ENCODE data around the gene YKT6.
A peak's percentile ranks its signal among the peaks of the same experiment; 100 is the strongest.
"Not testable (repeated sequence)": the region's sequence is repeated elsewhere in the genome, so short reads cannot be mapped to it uniquely, and the experiment has no call there.

Gene YKT6

GRCh38 chr7:44172803-44173424 is 27.9 kb upstream of the YKT6 start:
- no peak for DNase-seq

GRCh38 chr7:44173911-44174693 is 26.7 kb upstream of the YKT6 start:
- no peak for DNase-seq

GRCh38 chr7:44174694-44174948 is 26.2 kb upstream of the YKT6 start:
- DNase-seq: not testable (repeated sequence)

DNA sequence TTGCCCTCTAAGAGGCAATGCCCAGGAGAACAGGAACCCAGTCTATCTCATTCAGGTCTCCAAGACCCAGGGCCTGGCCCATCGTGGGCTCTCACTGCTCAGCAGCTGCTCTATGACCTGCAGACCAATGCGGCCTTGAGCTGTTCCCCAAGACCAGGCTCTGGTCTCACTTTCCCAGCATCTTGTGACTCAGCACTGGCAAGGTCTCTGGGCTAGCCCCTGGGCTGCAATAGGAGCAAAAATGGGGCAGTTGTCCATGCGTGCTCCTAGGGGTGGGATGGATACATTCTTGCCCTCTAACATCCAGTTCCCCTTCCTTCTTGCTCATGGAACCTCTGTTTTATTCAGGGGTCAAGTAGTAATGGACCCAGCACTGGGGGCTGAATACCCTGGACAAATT is 25.0 kb upstream of the YKT6 start:
- no peak for DNase-seq

- DNase-seq: no peak
Measured at GRCh38 chr7:44176486-44176885, 24.3 kb upstream of the YKT6 start.

- no peak for DNase-seq
Measured at GRCh38 chr7:44177570-44178131, 23.1 kb upstream of the YKT6 start.

GRCh38 chr7:44180631-44181030 is 20.1 kb upstream of the YKT6 start:
- DNase-seq: no peak

GRCh38 chr7:44182827-44183226 is 18.0 kb upstream of the YKT6 start:
- no peak for DNase-seq

DNA sequence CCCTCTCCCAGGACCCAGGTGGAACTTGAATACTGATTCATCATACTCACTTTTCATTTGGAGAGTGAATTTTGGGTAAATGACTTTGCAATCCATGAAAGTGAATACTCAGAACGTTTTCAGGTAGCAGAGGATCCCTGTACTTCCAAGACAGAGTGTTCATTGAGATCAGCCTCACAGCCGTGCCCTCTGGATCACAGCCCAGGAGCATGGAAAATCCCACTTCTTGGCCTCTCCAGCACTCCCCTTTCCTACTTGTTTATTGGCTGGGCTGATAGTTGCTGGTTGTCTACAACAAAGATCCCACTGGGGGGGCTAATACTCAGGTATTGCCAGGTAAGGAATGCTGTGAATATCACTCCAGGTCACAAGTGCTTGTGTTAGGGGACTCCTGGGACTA is 17.4 kb upstream of the YKT6 start:
- no peak for DNase-seq

DNA sequence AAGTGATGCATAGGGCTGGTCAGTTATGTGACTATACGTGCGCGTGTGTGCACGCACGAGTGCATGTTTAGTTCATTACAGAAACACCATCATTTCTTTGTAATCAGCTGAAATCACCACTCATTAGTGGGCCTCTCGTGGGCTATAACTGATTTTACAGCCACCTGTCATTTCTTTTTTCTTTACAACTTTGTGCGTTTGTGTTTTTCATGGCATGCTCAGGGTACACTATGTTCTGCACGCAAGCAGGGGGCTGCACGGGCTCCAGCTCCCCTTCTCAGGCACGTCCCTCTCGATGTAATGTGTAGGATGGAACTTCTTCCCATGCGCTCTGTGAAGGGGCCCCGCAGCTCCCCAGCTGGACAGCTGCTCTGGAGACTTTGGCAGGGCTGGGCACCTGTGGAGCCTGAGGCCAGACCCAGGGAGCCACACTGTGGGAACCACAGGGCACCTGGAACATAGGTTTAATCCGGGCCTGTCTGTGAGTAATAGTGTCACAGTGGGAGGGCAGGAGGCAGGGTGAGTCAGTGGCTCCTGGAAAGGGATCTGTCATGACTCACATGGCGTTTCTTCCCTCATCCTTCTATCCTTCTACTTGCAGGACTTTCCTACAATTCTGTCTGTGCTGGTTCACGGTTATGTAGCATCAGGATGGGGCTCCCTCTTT is 16.4 kb upstream of the YKT6 start:
- peak; percentile 14 for DNase-seq

GRCh38 chr7:44184873-44185446 is 15.8 kb upstream of the YKT6 start:
- no peak for DNase-seq

GRCh38 chr7:44185729-44186128 is 15.0 kb upstream of the YKT6 start:
- no peak for DNase-seq

GRCh38 chr7:44186736-44187135 is 14.0 kb upstream of the YKT6 start:
- DNase-seq: no peak

DNA sequence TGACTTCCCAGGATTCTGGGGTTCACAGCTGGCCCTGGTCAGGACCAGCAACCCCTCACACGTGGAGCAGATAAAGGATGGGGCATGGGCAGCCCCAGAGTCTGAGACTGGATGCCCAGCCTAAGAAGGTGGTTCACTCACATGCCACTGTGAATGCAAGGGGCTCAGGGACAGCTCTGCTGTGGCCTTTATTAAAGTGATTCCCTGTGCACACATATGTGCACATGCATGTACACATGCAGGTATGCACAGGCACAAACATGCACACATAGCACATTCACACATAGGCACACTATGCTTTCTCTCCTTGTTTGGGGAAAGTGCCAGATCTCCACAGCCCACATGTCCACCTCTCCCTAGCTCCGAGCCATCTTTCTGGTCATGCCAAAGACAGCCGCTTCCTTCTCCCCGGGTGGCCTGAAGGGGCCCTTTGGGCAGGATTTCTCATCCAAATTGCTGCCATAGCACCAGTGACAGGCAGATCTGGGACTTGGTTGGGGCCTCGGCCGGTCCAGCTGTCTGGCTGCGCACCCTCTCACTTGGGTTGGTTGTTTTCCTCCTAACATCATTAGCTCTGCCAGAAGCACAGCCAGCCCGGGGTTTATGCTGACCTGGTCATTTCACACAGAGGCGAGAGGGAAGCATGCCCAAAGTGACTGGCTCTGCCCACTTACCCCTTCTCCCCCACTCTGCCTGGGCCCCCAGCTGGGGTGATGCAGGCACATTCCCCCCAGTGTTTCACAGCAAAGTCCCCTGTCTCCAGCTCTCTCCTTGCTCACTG is 13.0 kb upstream of the YKT6 start:
- no peak for DNase-seq

DNA sequence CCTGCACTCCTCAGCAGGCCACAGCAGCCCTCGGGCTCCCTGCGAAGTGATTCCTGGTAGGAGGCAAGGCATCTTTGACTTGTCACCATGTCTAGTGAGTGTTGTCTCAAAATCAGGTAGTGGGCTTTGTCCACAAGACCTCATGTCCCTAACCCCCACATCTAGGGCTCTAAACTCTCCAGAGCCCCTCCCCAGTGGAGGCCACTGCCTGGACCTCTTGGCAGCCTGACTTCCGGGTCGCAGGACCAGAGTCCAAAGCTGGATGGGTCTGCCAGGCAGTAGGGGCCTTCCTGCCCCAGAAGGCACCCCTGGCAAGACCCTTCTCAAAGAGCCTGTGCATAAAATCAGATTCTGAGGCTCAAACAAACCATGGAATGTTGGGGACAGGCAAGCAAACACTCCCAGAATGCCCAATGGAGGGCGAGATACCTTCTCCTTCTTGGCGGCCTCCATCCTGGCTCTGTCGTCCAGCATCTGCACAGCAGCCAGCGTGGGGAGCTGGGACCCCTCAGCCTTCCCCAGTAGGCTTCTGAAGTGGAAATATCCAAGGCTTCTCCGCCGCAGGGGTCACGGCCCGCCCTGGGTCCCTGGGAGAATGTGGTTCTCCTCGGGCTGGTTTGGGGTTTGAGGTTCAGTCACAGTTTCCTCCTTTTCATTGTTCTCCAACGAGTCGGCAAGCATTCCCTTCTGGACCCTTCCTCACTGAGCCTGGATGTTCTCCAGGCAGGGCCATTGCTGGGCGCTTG is 12.1 kb upstream of the YKT6 start:
- no peak for DNase-seq

DNA sequence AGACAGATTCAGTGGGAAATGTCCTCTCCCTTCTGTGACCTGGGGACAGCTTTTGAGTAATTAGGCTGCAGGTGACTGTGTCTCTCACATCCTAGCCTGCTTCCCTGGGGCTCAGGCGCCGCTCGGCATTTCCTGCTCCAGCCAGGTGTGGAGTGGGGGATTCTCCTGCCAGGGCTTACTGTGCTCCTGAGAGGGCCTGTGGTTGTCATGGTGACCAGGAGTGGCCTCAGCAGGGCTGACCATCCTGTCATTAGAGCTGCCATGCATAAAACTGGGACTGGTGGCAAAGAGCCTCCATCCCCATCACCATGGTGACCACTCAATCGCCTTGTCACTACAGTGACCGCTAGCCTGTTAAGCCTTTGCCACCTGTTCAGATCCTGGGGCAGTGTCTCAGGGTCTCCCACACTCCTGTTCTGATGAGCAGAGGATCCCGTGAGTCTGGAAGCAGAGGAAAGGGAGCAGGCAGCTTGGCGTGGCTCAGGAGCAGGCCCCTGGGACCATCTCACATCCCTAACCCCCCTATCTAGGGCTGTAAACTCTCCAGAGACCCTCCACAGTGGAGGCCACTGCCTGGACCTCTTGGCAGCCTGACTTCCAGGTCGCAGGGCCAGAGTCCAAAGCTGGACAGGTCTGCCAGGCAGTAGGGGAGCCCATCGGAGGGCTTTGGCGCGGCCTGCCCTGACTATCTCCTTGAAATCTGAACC is 11.3 kb upstream of the YKT6 start, which contains the start of gene GCK:
Gene GCK (minus strand): TSS at position 154 of the 707 bp plus-strand sequence. CDS start 486 bp downstream, outside the sequence.
- DNase-seq: no peak

- no peak for DNase-seq
Measured at GRCh38 chr7:44189993-44190872, 10.5 kb upstream of the YKT6 start.

DNA sequence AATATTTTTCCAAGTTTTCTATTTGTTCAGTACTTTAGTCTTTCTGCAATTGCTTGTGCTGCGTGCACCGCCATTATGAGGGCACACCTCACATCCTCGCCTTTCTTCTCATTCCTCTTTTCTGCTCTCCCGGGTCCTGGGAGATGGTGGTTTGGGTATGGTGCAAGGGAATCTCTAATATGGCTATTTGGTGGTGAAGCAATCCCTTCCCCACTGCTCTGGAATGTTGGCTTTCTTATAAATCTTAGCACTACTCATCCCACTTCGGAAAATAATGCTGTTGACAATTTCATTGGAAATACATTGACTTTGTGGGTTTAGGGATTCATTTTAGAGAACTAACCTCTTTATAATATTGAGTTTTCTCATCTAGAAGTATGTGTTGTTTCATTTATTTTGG is 9.6 kb upstream of the YKT6 start:
- no peak for DNase-seq

GRCh38 chr7:44193011-44193802 is 7.6 kb upstream of the YKT6 start:
- DNase-seq: no peak
